Lower leg skin (tissue), 4 donors: Measurements from ENCODE around the gene PALM. TPM values are rescaled to one million over a fixed set of nuclear protein-coding genes. Genes with fewer than 3 reads are reported as not detected.

Experiments used
- DNase-seq, 2 donors: peaks; one replicate each; pipeline ENCODE4 v3.0.0-alpha.2; 2019; ENCODE audit warnings: low spot score in 2 of 2
- H3K4me3 ChIP-seq: fragments of 200-600 bp; sonication (generic); 2 replicates; pipeline ENCODE4 v1.5.1; 2017; ENCODE audit warnings: mild to moderate bottlenecking, low read depth; ENCODE audit not compliant: poor library complexity, severe bottlenecking
- CTCF ChIP-seq, 3 donors: fragments of 450-650 bp; IDR thresholded peaks; one replicate each; pipeline ENCODE4 v1.5.1; 2016; ENCODE audit warnings: antibody characterized with exemption in 3 of 3, mild to moderate bottlenecking in 3 of 3, moderate library complexity in 2 of 3
- POLR2A ChIP-seq, 2 donors: fragments of 450-650 bp; IDR thresholded peaks; one replicate each; pipeline ENCODE4 v1.6.1; 2016 to 2017; ENCODE audit warnings: antibody characterized with exemption in 2 of 2, mild to moderate bottlenecking in 1 of 2, moderate library complexity in 1 of 2
- WGBS, 2 donors: methylation state at CpG; one replicate each; pipeline ENCODE4 v1.1.5; 2018; 5-methylcytosine and 5-hydroxymethylcytosine counted together
- intact Hi-C: fragments of 100-400 bp; cut with DNase I; formaldehyde crosslinking; loops from one replicate; pipeline ENCODE4 v1.15.0; 2023; ENCODE audit warnings: low total_unique reads
- total RNA-seq, 4 donors: library from RNA; depleted of rRNA; stranded (reverse); fragments of >200 nt; gene quantifications; one replicate each; pipeline ENCODE4 v1.1.0, GENCODE V29; 2016

Gene PALM
- total RNA-seq, 4 donors from 2014 or later = 25.1 to 92.3 (median 41.9) TPM

- 74 to 81% methylated on average over 8 to 22 of the region's 25 CpGs for WGBS, 2 donors
- TF ChIP-seq CTCF (IDR thresholded peaks at IDR 0.05) (no peak), POLR2A (IDR thresholded peaks at IDR 0.05) (no peak)
- intact Hi-C loops = no loop called here
- H3K4me3 ChIP-seq = no peak overlapping the region
- no peak for DNase-seq
Measured at GRCh38 chr19:682678-683320, 25.9 kb upstream of the PALM start.

GRCh38 chr19:685454-685931 lies 23.2 kb upstream of the PALM start:
- TF ChIP-seq CTCF (IDR thresholded peaks at IDR 0.05) = no peak
- no peak for TF ChIP-seq POLR2A (IDR thresholded peaks at IDR 0.05)
- DNase-seq = no peak
- no peak overlapping the region for H3K4me3 ChIP-seq
- intact Hi-C loops = no loop called here
- WGBS, 2 donors = 82 to 84% methylated on average over 29 to 31 of the region's 31 CpGs

GRCh38 chr19:686589-687297 lies 22.0 kb upstream of the PALM start:
- intact Hi-C loops = no loop called here
- DNase-seq = no peak
- H3K4me3 ChIP-seq = no peak overlapping the region
- WGBS, 2 donors = 76 to 85% methylated on average over 10 to 17 of the region's 17 CpGs
- no peak for TF ChIP-seq POLR2A (IDR thresholded peaks at IDR 0.05)
- no peak for TF ChIP-seq CTCF (IDR thresholded peaks at IDR 0.05)

GRCh38 chr19:687569-688166 lies 21.1 kb upstream of the PALM start:
- intact Hi-C loops = no loop called here
- TF ChIP-seq POLR2A (IDR thresholded peaks at IDR 0.05) = no peak
- no peak for TF ChIP-seq CTCF (IDR thresholded peaks at IDR 0.05)
- no peak overlapping the region for H3K4me3 ChIP-seq
- 86 to 91% methylated on average over 11 of the region's 11 CpGs for WGBS, 2 donors
- DNase-seq = no peak

GRCh38 chr19:688214-688613 lies 20.5 kb upstream of the PALM start:
- TF ChIP-seq POLR2A (IDR thresholded peaks at IDR 0.05) (no peak), CTCF (IDR thresholded peaks at IDR 0.05) (no peak)
- intact Hi-C loops = no loop called here
- WGBS, 2 donors = 45 to 75% methylated on average over 15 of the region's 15 CpGs
- H3K4me3 ChIP-seq = no peak overlapping the region
- DNase-seq = no peak
